ENCODE measurements around the gene DHRS4L2. TPM values are rescaled to one million over a fixed set of nuclear protein-coding genes. Genes with fewer than 3 reads are reported as not detected.
"Not testable (repeated sequence)": the region's sequence is repeated elsewhere in the genome, so short reads cannot be mapped to it uniquely, and the experiment has no call there.

The DHRS4L2 gene
- total RNA-seq, 1 donor from 2014 or later, result 16.3 TPM

DNA sequence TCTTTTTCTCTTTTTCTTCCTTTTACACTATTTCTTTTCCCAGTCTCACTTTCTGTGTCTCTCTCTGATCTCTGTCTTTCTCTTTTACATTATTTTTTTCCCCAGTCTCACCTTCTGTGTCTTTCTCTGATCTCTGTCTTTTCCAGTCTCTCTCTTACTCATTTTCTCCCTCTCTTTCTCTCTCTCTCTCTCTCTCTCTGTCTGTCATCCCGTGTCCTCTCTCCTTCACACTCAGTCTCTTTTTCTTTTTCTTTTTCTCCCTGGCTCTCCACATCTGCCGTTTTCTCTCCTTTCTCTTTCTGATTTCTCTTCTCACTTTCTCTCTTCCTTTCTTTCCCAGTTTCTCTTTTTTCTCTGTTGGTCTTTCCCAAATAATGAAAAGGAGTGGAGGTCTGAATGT, 22.3 kb downstream of the DHRS4L2 start:
- H3K27me3 ChIP-seq, result no peaks in the 10 kb centered on the region
- H3K4me3 ChIP-seq, result no peak overlapping the region
- ATAC-seq, result no peak
- no peaks in the 10 kb centered on the region for H3K36me3 ChIP-seq
- TF ChIP-seq, protein P1, sequence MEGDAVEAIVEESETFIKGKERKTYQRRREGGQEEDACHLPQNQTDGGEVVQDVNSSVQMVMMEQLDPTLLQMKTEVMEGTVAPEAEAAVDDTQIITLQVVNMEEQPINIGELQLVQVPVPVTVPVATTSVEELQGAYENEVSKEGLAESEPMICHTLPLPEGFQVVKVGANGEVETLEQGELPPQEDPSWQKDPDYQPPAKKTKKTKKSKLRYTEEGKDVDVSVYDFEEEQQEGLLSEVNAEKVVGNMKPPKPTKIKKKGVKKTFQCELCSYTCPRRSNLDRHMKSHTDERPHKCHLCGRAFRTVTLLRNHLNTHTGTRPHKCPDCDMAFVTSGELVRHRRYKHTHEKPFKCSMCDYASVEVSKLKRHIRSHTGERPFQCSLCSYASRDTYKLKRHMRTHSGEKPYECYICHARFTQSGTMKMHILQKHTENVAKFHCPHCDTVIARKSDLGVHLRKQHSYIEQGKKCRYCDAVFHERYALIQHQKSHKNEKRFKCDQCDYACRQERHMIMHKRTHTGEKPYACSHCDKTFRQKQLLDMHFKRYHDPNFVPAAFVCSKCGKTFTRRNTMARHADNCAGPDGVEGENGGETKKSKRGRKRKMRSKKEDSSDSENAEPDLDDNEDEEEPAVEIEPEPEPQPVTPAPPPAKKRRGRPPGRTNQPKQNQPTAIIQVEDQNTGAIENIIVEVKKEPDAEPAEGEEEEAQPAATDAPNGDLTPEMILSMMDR (IDR thresholded peaks at IDR 0.05), result no peak
- no peak for DNase-seq
- no peaks in the 10 kb centered on the region for H3K4me1 ChIP-seq
- H3K9me3 ChIP-seq, result no peaks in the 10 kb centered on the region
- H3K27ac ChIP-seq, result no peak overlapping the region
- intact Hi-C loops (cut with DNase I), result no loop called here

GRCh38 chr14:24012726-24013273, 24.1 kb downstream of the DHRS4L2 start:
- intact Hi-C loops (cut with DNase I); H3K4me3 ChIP-seq: not testable (repeated sequence)
- H3K27ac ChIP-seq, result peak overlapping the region; percentile 14

GRCh38 chr14:24013654-24014514, 25.2 kb downstream of the DHRS4L2 start:
- H3K27ac ChIP-seq, result no peak overlapping the region
- TF ChIP-seq, protein P1 (IDR thresholded peaks at IDR 0.05), result peak; percentile 91
- DNase-seq (no peak), ATAC-seq (peak; percentile 96)
- intact Hi-C loops (cut with DNase I), result no loop called here
- no peaks in the 10 kb centered on the region for H3K9me3 ChIP-seq
- no peaks in the 10 kb centered on the region for H3K36me3 ChIP-seq
- no peaks in the 10 kb centered on the region for H3K27me3 ChIP-seq
- no peak overlapping the region for H3K4me3 ChIP-seq
- no peaks in the 10 kb centered on the region for H3K4me1 ChIP-seq

More at GRCh38 chr14:24012726-24013273, 24.1 kb downstream of the DHRS4L2 start:
- H3K27me3 ChIP-seq, ATAC-seq, H3K4me1 ChIP-seq, H3K9me3 ChIP-seq, H3K36me3 ChIP-seq, DNase-seq: not testable (repeated sequence)

- H3K27ac ChIP-seq, DNase-seq, H3K27me3 ChIP-seq, H3K9me3 ChIP-seq, H3K4me3 ChIP-seq, ATAC-seq, H3K4me1 ChIP-seq, H3K36me3 ChIP-seq: not testable (repeated sequence)
- intact Hi-C loops (cut with DNase I), result loop anchor here (5.0 kb wide), 1 partner anchor 43 kb away; no protein-coding TSS in a partner anchor
These were observed 27.0 kb downstream of the DHRS4L2 start for GRCh38 chr14:24015745-24016144.

DNA sequence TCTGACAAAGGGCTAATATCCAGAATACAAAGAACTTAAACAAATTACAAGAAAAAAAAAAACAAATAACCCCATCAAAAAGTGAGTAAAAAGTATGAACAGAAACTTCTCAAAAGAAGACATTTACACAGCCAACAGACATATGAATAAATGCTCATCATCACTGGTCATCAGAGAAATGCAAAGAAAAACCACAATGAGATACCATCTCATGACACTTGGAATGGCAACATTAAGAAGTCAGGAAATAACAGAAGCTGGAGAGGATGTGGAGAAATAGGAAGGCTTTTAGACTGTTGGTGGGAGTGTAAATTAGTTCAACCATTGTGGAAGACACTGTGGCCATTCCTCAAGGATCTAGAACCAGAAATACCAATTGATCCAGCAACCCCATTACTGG, 30.2 kb downstream of the DHRS4L2 start:
- H3K9me3 ChIP-seq, DNase-seq, H3K27ac ChIP-seq, ATAC-seq, H3K27me3 ChIP-seq, H3K4me1 ChIP-seq, H3K36me3 ChIP-seq, H3K4me3 ChIP-seq: not testable (repeated sequence)
- intact Hi-C loops (cut with DNase I), result loop anchor here (5.0 kb wide), 1 partner anchor 47 kb away; no protein-coding TSS in a partner anchor

DNA sequence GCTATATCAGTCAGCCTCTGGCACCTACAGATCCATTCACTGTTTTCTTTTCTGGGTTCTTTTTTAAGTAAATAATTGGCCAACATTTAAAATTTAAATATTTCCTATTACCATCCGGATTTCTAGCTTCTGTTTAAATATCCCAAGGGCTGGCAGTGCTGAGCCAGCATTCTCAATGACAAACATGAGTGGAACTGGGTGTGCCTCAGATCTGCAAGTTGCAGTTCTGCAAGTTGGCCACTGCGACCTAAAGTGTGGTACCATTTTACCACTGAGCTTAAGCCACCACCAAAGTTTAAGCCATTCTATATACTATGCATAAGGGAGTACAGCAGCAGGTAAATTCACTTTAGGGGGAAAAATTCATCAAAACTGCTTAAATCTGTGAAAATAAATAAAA, 31.2 kb downstream of the DHRS4L2 start:
- peak; percentile 86 for ATAC-seq
- not testable (repeated sequence) for H3K9me3 ChIP-seq, H3K36me3 ChIP-seq, H3K27ac ChIP-seq, H3K4me3 ChIP-seq, H3K27me3 ChIP-seq, H3K4me1 ChIP-seq, DNase-seq
- TF ChIP-seq, protein P1 (IDR thresholded peaks at IDR 0.05), result peak; percentile 19
- intact Hi-C loops (cut with DNase I), result loop anchor here (5.0 kb wide), 1 partner anchor 48 kb away; no protein-coding TSS in a partner anchor

GRCh38 chr14:24020520-24020919, 31.8 kb downstream of the DHRS4L2 start:
- H3K27ac ChIP-seq; H3K27me3 ChIP-seq; H3K36me3 ChIP-seq; H3K9me3 ChIP-seq; intact Hi-C loops (cut with DNase I); H3K4me1 ChIP-seq; H3K4me3 ChIP-seq; ATAC-seq; DNase-seq: not testable (repeated sequence)

- intact Hi-C loops (cut with DNase I); H3K4me1 ChIP-seq; ATAC-seq; DNase-seq; H3K9me3 ChIP-seq; H3K27me3 ChIP-seq; H3K4me3 ChIP-seq; H3K27ac ChIP-seq; H3K36me3 ChIP-seq: not testable (repeated sequence)
These were observed 36.2 kb downstream of the DHRS4L2 start for GRCh38 chr14:24024939-24025418.

DNA sequence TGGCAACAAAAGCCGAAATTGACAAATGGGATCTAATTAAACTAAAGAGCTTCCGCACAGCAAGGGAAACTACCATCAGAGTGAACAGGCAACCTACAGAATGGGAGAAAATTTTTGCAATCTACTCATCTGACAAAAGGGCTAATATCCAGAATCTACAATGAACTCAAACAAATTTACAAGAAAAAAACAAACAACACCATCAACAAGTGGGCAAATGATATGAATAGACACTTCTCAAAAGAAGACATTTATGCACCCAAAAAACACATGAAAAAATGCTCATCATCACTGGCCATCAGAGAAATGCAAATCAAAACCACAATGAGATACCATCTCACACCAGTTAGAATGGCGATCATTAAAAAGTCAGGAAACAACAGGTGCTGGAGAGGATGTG, 41.0 kb downstream of the DHRS4L2 start:
- ATAC-seq; DNase-seq; H3K4me1 ChIP-seq; H3K27me3 ChIP-seq; H3K27ac ChIP-seq; H3K36me3 ChIP-seq; H3K9me3 ChIP-seq; intact Hi-C loops (cut with DNase I); H3K4me3 ChIP-seq: not testable (repeated sequence)

GRCh38 chr14:24031331-24031730, 42.6 kb downstream of the DHRS4L2 start:
- H3K27me3 ChIP-seq; H3K27ac ChIP-seq; intact Hi-C loops (cut with DNase I); DNase-seq; H3K9me3 ChIP-seq; H3K36me3 ChIP-seq; ATAC-seq; H3K4me3 ChIP-seq; H3K4me1 ChIP-seq: not testable (repeated sequence)

Measured in upper lobe of right lung (tissue), 1 donor.